ENCODE data around the gene TEAD1.

TEAD1 gene

DNA sequence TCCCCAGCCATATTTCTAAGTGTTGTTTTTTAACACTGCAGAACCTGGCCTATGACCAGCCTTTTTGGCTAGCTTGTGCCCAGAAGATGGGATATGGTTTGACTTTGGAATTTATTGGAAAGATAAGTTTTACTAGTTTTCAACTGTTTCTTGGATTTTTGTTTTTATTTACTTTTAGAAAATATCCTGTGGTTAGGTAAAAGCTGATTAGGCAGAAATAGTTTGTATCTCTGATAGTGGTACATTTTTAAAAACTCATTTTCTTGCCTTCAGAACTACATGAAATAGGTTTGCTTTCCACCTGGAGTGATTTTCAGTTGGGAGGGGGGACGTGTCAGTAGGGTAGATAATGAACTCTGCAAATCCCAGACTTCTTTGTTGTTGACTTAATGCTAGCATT lies 243.6 kb downstream of the TEAD1 start:
- no peak for DNase-seq

DNA sequence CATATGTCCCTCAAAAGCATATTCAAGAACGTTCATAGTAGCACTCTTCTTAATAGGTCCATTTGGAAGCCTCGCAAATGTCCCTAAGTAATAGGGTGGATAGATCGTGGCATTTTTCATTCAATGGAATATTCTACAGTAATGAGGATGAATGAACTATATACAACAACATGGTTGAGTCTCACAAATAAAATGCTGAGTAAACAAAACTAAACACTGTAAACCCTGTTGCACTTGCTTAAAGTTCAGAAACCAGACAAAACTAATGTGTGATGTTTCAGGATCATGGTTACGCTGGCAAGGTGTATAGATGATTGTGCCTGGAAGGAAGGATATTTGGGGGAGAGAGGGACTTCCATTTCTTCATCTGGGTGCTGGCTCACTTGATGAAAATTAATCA lies 244.4 kb downstream of the TEAD1 start:
- no peak for DNase-seq

DNA sequence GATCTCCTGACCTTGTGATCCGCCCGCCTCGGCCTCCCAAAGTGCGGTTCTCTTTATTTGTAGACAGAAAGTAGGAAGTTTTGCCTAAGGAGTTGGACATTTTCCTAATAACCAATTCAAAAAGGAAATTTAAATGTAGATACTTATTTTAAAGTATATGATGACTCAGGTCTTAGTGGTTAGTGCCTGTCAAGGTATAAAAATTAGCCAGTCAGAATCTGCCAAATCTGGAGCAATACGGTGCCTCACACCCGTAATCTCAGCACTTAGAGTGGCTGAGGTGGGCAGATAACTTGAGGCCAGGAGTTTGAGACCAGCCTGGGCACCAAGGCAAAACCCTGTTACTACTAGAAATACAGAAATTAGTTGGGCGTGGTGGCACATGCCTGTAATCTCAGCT lies 248.2 kb downstream of the TEAD1 start:
- no peak for DNase-seq

DNA sequence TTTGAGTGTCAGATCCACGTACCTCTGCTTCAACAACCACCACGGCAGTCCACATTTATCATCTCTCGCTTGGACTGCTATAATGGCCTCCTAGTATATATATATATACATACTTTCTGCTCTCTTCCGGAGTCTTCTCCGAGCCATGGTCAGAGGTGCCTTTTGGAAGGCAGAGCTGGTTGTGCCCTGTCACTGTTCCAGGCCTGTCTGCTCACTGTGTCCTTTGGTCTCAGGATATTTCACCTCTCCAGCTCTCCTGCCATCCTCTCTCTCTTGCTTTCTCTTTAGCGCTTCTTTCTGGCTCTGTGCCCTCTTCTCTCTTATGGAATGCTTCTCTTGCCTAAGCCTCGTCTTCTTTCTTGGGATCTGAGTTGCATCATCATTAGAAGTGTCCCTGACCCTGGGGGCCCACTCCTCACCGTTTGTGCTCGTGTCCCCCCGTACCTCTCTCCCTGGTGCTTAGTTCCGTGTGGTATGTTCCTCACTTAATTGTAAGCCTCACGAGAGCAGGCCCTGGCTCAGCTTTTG lies 248.8 kb downstream of the TEAD1 start:
- DNase-seq = no peak

DNA sequence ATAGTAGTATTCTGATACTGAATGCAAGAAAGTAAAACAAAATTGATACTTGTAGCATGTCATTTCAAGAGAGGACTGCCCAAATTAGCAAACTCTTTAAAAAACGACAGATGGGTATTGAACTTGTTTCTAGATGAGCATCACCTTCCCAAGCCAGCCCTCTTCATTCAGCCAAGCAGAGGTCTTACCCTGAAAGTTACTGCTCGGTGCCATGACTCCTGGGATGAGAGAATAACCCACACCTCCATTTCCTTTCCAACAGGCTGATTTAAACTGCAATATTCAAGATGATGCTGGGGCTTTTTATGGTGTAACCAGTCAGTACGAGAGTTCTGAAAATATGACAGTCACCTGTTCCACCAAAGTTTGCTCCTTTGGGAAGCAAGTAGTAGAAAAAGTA lies 250.4 kb downstream of the TEAD1 start:
- no peak for DNase-seq

DNA sequence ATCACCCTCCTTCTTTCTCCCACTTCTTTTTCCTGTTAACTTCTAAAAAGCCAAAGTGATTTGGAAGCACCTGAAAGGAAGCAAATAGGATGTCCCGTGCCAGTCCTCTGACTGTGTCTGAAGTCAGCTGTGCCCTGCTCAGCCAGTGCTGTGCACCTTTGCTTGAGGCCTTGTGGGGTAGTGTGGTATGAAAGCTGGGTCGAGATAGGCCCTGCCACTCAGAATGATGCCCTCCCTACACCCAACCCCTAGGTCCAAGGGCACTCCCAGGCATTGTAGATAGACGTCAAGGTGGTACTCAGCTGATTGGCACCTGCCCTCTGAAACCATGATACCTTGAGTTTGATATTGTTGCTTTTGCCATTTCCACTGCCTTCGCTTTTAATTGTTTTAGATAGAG lies 251.3 kb downstream of the TEAD1 start:
- no peak for DNase-seq

DNA sequence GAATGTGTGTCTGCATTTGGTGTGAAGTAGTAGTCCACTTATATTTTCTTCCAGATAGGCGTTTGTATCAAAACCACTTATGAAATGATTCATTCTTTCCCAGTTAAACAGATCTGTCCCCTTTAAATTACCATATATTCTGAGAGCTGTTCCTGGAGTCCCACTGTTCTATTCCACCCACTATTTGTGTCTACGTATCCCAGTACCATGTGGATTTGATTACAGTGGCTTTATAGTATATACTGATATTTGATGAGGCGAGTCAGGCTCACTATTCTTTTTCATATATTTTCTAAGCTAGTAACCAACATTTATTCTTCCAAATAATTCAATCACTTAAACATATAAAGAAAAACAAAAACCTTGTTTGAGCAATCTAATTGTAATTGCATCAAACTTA lies 253.0 kb downstream of the TEAD1 start:
- no peak for DNase-seq

DNA sequence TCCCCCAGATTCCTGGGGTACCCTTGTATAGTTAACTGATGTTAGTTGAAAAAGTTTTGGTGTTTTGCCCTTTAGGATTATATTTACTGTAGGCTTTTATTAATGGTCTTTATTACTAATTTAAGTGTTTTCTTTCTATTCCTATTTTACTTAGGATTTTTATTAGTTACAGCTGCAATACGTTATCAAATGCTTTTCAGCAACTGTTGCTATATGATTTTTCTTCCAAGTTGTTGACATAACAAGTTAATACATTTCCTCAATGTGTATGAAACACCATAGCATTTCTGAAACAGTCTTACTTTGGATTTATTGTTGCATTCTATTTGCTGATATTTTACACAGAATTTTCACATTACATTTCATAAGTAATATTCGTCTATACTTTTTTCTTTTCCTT lies 253.7 kb downstream of the TEAD1 start:
- DNase-seq = no peak

DNA sequence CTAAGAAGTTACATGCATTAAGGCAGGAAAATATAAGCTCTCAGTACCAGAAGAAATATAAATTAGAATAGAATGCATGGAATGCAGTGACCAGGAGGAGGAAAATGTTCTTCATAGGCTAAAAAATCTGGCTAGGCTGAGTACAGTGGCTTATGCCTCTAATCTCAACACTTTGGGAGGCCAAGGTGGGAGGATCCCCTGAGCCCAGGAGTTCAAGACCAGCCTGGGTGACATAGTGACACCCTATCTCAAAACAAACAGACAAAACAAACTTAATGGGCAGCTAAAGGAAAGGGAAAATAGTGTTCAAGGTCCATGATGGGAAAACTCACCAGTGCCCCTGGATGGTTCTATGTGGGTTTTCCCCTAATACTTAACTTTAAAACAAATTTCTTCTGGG lies 256.6 kb downstream of the TEAD1 start:
- DNase-seq = no peak

DNA sequence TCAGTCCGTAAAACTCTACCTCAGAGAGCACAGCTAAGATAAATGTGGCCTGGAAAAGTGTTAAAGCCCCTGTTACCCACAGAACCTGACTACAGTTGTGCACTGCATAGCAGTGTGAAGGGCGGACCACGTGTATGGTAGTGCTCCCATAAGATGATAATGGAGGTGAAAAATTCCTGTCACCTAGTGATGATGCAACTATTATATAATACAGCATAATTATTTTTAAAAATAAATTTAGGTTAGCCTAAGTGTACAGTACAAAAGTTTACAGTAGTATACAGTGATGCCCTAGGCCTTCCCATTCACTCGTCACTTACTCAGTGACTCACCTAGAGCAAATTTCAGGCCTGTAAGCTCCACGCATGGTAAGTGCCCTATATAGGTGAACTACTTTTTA lies 258.3 kb downstream of the TEAD1 start:
- no peak for DNase-seq

DNA sequence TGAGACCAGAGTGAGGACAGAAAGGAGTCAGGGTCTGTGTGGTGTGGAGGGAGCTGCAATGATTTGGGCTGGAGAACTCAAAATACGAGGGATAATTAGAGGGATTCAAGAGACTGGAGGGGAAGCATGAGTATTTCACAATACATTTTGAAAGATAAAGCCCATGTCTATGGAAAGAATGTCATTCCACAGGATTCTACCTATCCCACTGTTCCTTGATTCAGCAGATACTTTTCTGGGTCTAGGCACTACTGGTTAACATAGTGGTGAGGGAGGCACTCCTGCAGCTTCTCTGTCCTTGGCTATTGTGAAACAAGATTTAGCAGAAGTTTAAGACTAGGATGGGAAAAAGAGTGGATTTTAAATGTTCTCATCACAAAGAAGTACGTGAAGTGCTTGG lies 262.0 kb downstream of the TEAD1 start:
- no peak for DNase-seq

DNA sequence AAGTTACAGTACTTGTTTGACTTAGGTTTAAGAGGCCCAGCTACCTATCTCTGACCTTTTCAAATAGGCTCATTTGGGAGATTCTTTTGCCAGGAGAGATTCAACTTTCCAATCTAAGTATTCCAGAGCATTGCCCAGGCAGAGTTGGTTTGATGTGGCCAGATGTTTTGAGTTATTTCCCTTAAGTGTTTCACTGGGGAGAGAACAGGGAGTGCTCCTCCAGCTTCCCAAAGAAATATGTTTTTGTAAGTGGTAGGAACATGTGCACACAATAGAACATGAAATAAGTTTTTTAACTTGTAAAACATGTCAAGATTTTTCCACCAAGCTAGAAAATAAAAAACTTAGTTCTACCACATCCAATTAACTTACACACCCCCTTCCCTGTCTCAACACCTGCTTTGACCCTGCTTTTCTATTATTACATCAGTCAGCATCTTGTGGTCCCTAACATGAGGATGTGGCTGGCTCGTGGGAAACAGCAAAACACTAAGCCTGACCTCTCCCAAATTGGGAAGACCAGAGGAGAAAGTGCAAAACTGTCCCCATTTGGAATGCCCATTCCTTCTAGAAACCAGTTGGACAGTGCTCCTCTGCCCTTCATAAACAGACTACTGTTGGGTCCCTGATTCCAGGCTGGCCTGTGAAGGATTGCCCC lies 264.5 kb downstream of the TEAD1 start:
- DNase-seq = no peak

DNA sequence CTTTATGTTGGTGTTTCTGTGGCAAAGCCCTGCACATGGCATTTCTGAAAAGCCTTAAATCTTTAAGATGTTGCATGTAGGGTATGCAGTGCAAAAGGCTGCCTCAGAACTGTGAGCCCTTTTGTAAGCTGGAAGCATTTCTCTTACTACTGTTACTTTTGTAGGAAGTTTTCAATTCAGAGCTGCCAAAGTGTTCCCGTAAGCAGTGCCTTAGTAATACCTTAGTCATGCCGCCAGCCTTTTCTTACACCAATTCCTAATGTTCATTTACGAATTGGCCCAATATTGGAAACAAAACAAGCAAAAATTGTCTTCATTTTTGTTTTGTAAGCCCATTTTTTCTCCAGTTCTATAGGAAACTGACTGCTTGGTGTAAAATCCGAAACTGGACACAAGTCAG lies 267.4 kb downstream of the TEAD1 start:
- DNase-seq = no peak

DNA sequence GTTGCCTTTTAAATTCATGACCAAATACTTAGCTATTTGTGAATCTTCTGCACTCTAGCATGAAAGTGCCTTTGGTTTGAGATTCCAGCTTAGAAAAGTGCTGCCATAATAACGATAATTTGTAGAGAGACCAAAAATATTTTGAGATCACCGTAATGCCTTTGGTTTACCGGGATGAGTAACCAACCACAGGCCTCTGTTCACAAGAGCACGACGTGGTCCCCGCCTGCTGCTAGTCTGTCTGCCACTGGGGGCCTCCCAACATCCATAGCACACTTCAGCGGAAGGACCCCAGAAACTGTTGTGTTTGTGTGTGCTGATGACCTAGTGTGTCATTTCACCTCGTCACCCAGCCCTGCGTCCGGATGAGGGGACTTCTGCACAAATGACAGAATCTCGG lies 267.9 kb downstream of the TEAD1 start:
- no peak for DNase-seq

DNA sequence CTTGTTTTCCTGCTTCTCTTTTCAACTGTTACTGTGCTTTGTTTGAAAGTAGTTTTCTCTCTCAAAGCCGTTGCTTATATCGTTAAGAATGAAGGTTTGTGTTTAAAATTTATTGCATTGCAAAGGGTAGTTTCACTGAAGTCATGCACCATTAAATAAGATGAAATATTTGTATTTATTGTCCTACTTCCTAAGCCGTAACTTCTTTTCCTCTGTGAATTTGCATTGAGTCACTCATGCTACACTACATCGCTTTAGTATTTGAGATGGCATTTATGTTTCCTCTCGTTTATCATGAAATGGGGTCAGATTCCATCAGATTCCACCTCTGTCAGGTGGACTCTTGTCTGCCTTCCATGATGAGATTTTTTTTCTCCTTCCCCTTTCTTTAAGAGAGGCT lies 269.1 kb downstream of the TEAD1 start:
- DNase-seq = no peak

DNA sequence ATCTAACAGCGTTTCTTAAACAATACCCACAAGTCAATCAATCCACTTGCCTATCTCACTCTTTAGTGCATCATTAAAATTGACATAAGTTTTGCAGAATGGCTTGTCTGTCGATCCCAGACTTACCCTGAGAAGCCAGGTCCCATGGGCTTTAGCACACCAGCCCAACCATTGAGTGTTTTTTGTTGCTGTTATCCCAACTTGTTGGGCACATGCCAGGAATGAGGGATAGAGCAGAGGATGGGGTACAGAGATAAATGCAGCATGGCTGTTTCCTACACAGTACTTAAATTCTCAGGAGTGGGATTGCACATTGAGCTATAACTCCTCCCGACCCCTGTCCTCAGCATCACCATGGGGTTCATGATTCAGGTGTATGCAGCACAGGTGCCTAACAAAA lies 270.7 kb downstream of the TEAD1 start:
- no peak for DNase-seq

DNA sequence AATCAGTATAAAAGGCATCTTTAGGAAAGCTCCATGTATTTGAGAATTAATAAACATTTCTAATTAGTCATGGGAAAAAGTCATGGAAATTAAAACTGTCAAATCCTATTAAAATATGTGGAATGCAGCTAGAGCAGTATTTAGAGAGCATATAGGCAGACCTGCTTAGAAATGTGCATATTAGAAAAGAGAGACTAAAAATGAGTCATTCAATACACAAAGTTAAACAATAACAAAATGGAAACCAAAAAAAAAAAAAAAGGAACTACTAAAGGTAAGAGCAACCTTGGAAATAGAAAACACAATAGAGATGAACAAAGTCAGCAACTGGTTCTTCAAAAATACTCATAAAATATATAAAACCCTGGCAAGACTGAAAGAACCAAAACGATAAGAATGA lies 275.2 kb downstream of the TEAD1 start:
- no peak for DNase-seq

DNA sequence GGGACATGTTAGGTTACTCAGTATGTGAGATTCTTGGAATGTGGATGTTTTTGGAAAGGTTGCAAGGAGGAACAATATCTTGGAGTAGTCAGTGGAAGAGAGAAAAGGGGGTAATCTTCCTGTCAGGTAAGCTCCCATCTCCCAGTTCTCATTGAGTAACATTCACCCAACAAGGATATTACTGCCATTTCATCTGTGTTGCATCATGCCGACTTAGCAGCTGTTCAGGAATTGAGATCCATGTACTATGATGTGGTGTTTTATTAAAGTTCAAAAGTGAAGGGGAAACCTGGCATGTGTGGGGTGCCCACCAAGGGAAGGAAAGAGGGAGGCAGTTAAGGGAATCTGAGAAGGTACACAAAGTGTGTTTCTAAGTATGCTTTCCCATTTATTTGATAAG lies 276.4 kb downstream of the TEAD1 start:
- DNase-seq = no peak

DNA sequence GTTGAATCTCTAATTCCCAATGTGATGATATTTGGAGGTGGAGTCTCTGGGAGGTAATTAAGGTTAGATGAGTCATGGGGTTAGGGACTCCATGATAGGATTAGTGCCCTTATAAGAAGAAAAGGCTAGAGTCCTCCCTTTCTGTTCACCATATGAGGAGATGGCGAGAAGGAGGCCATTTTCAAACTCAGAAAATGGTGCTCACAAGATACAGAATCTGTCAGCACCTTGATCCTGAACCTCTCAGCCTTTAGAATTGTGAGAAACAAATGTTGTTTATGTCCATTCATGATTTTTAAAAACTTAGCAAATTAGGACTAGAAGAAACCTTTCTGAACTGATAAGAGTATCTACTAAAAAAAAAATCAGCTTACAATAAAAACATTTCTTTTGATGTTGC lies 277.2 kb downstream of the TEAD1 start:
- no peak for DNase-seq

DNA sequence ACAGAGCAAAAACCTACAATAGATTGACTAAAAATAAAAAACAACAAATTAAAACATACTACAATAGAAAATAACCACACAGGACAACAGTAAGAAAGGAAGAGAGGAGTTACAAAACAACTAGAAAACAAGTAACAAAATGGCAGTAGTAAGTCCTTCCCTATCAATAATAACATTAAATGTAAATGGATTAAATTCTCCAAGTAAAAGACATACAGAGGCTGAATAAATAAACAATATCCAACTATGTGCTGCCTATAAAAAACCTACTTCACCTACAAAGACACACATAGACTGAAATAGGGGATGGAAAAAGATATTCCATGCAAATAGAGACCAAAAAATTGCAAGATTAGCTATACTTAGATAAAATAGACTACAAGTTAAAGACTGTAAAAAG lies 277.9 kb downstream of the TEAD1 start:
- DNase-seq = no peak

DNA sequence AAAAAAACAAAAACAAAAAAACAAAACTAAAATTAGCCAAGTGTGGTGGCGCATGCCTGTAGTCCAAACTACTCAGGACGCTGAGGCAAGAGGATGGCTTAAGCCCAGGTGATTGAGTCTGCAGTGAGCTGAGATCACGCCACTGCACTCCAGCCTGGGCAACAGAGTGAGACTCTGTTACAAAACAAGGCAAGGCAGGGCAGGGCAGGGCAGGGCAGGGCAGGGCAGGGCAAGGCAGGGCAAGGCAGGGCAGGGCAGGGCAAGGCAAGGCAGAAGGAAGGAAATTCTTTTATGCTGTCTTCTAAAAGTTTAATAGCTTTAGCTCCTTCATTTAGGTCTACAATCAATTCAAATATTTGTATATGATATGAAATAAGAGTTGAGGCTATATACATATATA lies 284.8 kb downstream of the TEAD1 start:
- no peak for DNase-seq

DNA sequence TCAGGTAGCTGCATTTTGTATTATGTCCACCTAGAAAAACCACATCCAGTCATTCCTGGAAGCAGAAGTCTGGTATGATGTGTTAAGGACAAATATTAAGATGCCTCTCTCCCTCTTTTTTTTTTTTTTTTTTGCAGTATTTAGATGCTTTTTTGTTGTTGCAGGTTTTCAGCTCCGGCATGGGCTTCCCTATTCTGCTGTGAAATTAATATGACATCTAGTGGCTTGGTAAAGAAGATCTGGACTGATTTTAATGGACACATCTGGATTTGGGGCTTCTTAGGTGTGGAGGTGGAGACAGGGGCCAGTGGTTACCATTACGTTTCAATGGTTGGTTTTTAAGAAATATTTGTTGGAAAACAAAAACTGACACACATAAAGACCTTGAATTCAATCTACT lies 287.4 kb downstream of the TEAD1 start:
- no peak for DNase-seq

DNA sequence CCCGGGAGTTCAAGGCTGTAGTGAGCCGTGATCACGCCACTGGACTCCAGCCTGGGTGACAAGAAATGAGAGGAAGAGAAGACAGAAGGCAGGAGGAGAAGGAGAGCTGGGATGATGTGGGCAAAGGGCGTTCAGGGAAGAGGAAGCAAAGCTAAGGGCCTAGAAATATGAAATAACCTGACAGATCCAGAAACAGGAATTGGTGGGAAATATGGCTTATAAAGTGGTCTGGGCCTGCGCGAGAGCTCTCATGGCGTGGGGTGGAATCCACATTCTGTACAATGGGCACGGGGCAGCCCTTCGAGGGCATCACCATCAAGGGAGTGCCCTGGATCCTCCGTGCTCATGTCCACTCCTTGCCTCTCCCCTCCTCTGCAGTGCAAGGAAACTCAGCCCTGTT lies 288.1 kb downstream of the TEAD1 start:
- no peak for DNase-seq

DNA sequence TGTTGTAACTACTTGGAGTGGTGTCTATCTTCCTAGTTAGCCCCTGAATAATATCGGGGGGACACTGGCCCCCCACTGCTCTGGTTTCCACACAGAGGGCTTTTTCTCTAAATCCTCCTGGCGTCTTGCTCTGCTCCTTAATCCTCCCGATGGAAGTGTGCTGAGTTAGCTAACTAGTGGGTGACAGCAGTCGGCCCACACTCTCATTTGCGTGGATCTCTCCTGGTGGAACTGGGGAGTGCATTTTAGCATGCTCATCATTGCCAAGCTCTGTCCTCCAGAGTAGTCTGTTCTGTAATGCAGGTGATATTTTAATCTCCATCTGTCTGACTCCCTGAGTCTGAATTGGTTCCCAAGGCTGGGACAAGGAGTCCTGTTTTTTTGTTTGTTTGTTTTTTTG lies 288.8 kb downstream of the TEAD1 start:
- DNase-seq = no peak

DNA sequence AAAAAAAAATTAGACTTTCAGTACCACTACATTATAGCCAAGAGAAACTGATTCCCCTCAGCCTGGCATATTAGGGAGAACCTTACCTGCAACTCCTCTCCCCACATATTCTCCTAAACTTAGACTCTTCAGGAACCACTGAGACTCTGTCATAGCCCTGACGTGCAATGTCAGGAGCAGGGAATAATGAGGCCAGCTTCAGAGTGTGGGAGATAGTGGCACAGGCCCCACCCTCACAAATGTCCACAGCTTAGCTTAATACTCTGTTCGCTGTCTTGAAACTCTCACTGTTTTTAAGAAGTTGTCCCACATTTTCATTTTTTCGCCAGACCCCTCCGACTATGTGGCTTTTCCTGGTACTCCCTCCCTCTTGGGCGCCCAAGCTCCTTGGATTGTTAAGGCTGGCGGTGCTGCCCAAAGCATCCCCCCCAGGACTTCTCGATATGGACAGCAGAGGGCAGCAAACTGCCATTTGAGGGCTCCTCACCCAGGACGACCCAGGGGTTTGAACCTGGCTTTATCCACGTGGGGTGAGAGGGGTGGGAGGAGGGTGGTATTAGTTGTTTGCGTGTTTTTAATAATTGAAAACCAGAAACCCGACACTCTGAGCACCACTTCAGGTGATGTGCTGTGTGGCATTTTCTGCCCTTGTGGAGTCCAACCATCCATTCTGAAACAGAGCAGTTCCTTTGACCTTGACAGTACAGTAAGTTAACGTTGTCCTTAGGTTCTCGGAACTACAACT lies 289.7 kb downstream of the TEAD1 start:
- peak; percentile 72 for DNase-seq

All from femur (tissue), 1 donor.